Subcutaneous abdominal adipose tissue (tissue), 5 donors: ENCODE measurements around the gene IKZF2.

Experiments
- H3K27ac ChIP-seq: one replicate; pipeline ENCODE4 v1.7.0; 2013; ENCODE audit warnings: low read depth, mild to moderate bottlenecking, inconsistent platforms, low read length, moderate library complexity
- H3K27me3 ChIP-seq, 5 donors: one replicate each; pipeline ENCODE4 v1.7.0; 2013; ENCODE audit warnings: low read length in 5 of 5, inconsistent platforms in 1 of 5; ENCODE audit not compliant: control insufficient read depth in 5 of 5, insufficient read depth in 4 of 5
- H3K36me3 ChIP-seq, 5 donors: one replicate each; pipeline ENCODE4 v1.7.0; 2013; ENCODE audit warnings: low read length in 5 of 5; ENCODE audit not compliant: control insufficient read depth in 5 of 5, insufficient read depth in 5 of 5
- H3K4me1 ChIP-seq, 5 donors: one replicate each; pipeline ENCODE4 v1.7.0; 2013; ENCODE audit warnings: low read length in 5 of 5, mild to moderate bottlenecking in 3 of 5, moderate library complexity in 1 of 5; ENCODE audit not compliant: control insufficient read depth in 5 of 5, insufficient read depth in 5 of 5
- H3K4me3 ChIP-seq, 5 donors: one replicate each; pipeline ENCODE4 v1.7.0; 2013; ENCODE audit warnings: low read length in 5 of 5, low read depth in 1 of 5
- H3K9ac ChIP-seq, 5 donors: one replicate each; pipeline ENCODE4 v1.7.0; 2013; ENCODE audit warnings: low read length in 5 of 5, mild to moderate bottlenecking in 4 of 5, moderate library complexity in 3 of 5
- H3K9me3 ChIP-seq, 5 donors: one replicate each; pipeline ENCODE4 v1.7.0; 2013; ENCODE audit warnings: low read length in 5 of 5; ENCODE audit not compliant: control insufficient read depth in 5 of 5
- donor health status: healthy.
- donor health status: healthy.
- donor health status: healthy.
- donor health status: healthy.
- donor health status: healthy.

IKZF2 gene

DNA sequence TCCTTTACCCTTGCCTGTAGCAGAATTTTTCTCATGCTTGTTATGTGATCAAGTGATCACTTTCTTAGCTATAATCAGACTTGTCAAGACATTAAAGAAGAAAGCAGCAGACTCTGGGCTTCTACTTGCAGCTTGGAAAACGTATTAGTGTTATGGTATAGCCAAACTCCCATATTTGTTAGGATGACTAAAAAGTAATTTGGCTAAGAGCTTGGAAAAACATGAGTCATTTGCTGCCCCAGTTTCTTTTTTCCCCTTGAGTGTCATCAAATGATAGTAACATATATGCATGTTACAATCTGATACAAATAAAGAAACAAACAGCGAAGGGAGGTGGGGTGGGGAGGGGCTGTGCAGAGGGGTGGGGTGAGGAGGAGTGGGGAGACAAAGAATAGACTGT, 155.5 kb downstream of the IKZF2 start:
- no peaks in the 10 kb centered on the region for H3K9me3 ChIP-seq

DNA sequence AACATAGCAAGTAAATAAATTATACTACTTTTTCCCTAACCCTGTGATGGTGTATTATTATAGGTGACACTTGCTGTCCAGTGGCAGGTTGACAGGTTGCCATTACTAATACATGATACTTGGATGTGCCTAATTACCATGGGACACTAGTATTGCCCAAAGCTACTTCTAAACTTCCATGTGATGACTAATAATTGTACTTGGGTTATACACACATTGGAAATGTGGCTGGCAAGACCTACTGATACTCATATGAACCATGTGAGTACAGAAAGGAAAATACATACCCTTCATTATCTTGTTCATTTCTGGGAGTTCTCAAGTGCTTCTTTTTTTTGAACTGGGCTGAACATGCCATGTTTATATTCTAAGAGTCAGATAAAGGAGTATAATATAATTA, 156.4 kb downstream of the IKZF2 start:
- H3K9me3 ChIP-seq, result no peaks in the 10 kb centered on the region
- no peak overlapping the region for H3K4me3 ChIP-seq

More for the DNA sequence above, 155.5 kb downstream of the IKZF2 start:
- Histone ChIP-seq H3K4me1 (peaks cover 0 to 2% (median 0%) of the 10 kb centered on the region in 5 donors), H3K9ac (no peak overlapping the region), H3K4me3 (no peak overlapping the region), H3K27ac (no peak overlapping the region), H3K36me3 (no peaks in the 10 kb centered on the region), H3K27me3 (no peaks in the 10 kb centered on the region)

DNA sequence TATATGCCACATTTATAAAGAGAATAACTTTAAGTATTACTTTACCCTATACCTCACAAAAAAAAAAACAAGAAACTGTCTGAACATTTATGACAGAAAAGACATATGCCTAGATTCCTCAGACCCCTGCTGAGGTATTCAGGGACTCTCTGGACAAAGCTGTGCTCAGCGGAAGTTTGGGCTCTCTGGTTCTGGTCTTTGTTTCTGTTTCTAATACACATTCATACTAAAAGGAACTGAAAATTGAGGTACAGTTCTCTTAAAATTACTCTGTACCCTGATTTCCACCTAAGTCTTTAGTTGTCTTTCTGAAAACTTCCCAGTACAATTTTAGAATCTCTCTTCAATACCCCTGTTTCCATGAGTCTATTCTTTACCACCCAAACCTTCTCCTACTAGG, 160.3 kb downstream of the IKZF2 start:
- Histone ChIP-seq H3K9ac (no peak overlapping the region), H3K4me3 (no peak overlapping the region), H3K27me3 (no peaks in the 10 kb centered on the region), H3K36me3 (peaks cover 0 to 4% (median 0%) of the 10 kb centered on the region in 5 donors), H3K4me1 (no peaks in the 10 kb centered on the region), H3K27ac (no peak overlapping the region), H3K9me3 (no peaks in the 10 kb centered on the region)

More for the DNA sequence above, 156.4 kb downstream of the IKZF2 start:
- Histone ChIP-seq H3K36me3 (no peaks in the 10 kb centered on the region), H3K4me1 (no peaks in the 10 kb centered on the region), H3K9ac (no peak overlapping the region), H3K27me3 (no peaks in the 10 kb centered on the region), H3K27ac (no peak overlapping the region)

DNA sequence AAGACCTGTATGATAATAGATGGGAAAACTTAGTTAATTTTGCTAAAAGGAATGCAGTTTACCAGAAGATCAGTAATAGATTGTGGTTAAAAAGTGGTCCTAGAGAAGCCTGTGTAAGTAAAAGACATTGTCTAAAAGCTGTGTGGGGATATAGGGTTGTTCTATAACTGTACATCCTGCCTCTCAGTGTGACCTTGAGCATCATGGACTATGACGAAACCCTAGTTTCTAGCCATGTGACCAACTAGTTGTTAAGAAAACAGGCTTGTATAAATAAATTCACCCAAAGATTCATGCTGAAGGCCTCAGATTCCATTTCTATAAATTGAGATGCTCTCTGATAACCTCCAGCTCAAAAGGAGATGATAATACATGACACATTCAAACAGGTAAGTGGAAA, 160.7 kb downstream of the IKZF2 start:
- H3K9me3 ChIP-seq, result no peaks in the 10 kb centered on the region
- H3K4me3 ChIP-seq, result no peak overlapping the region
- no peaks in the 10 kb centered on the region for H3K4me1 ChIP-seq
- H3K27ac ChIP-seq, result no peak overlapping the region
- peaks cover 0 to 4% (median 0%) of the 10 kb centered on the region in 5 donors for H3K36me3 ChIP-seq
- no peak overlapping the region for H3K9ac ChIP-seq
- no peaks in the 10 kb centered on the region for H3K27me3 ChIP-seq

DNA sequence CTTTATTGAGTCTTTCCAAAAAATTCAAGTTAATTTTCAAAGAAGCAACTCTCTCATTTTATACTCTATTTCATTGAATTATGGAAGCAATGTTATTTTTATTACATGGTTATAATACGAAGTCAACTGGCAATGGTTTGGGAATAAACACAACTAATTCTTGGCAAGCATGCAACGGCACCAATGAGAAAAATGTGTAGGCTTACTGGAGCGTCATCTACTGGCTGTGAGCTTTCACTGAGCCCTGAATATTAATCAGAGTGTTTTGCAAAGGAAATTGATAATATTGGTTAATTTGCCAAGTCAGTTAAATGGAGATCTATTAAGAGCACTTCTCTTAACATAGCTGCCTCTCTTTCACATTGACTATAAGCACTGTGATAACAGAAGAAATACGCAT, 163.9 kb downstream of the IKZF2 start:
- Histone ChIP-seq H3K4me3 (no peak overlapping the region), H3K27ac (no peak overlapping the region), H3K27me3 (no peaks in the 10 kb centered on the region), H3K9ac (no peak overlapping the region), H3K36me3 (peaks cover 0 to 4% (median 0%) of the 10 kb centered on the region in 5 donors), H3K4me1 (peaks cover 0 to 13% (median 6%) of the 10 kb centered on the region in 5 donors), H3K9me3 (no peaks in the 10 kb centered on the region)

DNA sequence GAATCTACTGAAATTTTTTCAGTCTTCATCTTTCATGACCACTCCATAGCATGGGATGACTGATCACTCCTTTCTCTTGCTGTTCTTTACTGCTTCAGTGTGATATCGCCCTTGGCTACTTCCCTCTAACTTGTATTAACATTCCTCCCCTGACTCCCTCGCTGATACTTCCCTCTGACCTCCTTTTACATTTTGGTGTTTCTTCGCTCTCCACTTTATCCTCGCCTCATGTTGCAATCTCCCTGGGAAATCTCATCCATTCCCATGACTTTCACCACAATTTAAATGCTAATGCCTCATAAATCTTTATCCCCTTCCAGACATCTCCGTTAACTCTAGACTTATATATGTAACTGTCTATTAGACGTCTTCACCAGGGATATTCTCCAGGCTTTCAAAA, 167.3 kb downstream of the IKZF2 start:
- Histone ChIP-seq H3K4me3 (no peak overlapping the region), H3K27ac (no peak overlapping the region), H3K9me3 (no peaks in the 10 kb centered on the region), H3K27me3 (no peaks in the 10 kb centered on the region), H3K4me1 (peaks cover 0 to 13% (median 6%) of the 10 kb centered on the region in 5 donors), H3K36me3 (peaks cover 0 to 4% (median 0%) of the 10 kb centered on the region in 5 donors), H3K9ac (no peak overlapping the region)

DNA sequence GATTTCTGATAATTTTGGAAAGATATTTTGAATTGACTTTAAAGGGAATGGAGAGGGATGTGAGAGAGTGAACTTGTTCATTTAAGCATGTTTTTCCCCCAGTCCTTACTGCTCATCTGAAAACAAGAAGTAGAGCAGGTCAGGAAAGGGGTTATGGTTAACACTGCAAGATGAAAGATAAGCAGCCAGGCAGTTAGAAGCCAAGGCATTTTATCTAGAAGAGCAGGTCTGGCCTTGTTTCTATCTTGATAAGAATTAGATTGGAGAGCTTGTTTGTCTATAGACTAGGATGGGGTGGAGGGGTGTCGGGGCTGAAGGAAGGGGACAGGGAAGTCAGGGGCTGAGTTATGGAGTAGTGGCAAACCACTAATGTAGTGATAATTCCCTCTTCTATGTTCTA, 171.6 kb downstream of the IKZF2 start:
- H3K4me1 ChIP-seq, result peaks cover 0 to 9% (median 6%) of the 10 kb centered on the region in 5 donors
- no peaks in the 10 kb centered on the region for H3K36me3 ChIP-seq
- no peaks in the 10 kb centered on the region for H3K27me3 ChIP-seq
- H3K27ac ChIP-seq, result no peak overlapping the region
- no peaks in the 10 kb centered on the region for H3K9me3 ChIP-seq
- no peak overlapping the region for H3K9ac ChIP-seq
- H3K4me3 ChIP-seq, result no peak overlapping the region

DNA sequence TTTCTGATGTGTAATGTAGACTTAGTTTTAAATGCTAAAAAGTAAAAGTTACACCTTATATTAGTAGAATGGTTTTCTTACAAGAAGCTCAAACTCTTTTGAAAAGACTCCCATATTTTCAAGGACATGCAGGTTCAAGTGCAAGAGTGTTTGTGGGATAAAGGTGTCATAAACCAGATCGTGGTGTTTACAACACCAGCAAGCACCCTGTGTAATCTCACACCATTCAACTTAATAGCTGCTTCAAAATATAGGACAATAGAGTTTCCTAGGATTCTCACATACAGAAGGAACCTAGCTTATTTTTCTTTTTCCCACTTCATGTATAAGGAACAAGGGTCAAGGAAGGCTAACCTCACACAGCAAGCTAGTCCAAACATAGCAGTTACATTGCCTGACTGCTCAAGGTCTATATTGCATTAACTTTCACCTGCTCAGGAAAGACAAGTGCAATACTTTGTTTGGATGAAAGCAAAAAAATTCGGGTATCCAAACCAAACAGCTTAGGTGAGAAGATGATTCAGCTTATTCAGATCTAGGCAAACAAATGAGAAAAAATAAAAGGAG, 172.3 kb downstream of the IKZF2 start:
- H3K27ac ChIP-seq, result no peak overlapping the region
- H3K36me3 ChIP-seq, result no peaks in the 10 kb centered on the region
- peaks cover 0 to 4% (median 2%) of the 10 kb centered on the region in 5 donors for H3K4me1 ChIP-seq
- no peaks in the 10 kb centered on the region for H3K27me3 ChIP-seq
- H3K9ac ChIP-seq, result no peak overlapping the region
- H3K4me3 ChIP-seq, result no peak overlapping the region
- H3K9me3 ChIP-seq, result no peaks in the 10 kb centered on the region

DNA sequence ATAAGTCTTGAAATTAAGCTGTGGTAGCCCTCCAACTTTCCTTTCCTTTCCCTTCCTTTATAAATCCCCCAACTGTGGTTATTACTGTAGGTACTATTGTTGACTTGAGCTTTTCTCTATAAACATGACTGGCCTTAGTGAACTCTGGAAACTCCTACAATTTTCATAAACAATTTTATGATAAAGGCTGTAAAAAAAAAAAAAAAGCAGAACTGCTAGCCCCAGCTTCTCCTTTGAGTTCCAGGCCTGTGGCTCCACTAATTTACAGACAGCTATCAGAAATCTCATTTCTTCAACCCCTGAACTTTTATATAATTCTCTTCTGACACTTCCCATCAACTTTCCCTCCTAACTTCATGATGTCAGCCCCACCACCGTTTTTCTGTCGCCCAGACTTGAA, 174.3 kb downstream of the IKZF2 start:
- Histone ChIP-seq H3K27ac (no peak overlapping the region), H3K27me3 (no peaks in the 10 kb centered on the region), H3K4me3 (no peak overlapping the region), H3K9ac (no peak overlapping the region), H3K9me3 (no peaks in the 10 kb centered on the region), H3K4me1 (no peaks in the 10 kb centered on the region), H3K36me3 (no peaks in the 10 kb centered on the region)

DNA sequence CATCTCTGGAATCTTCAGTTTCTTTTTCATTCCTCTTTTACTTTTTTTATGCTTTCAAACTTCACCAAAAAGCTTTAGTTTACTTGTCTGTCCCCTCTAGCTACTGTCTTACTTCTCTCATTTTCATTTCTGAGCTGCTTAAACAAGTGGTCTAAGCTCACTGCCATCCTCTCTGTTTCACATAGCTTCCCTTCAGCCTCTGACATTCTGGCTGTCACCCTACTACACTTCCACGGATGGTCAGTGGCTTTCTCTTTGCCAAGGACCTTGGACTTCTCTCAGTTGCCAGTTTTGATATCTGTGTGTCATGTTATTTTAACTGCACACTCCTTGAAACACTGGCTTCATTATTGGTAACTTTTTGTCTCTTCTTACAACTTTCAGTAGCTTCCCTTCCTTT, 176.1 kb downstream of the IKZF2 start:
- H3K36me3 ChIP-seq, result no peaks in the 10 kb centered on the region
- no peak overlapping the region for H3K27ac ChIP-seq
- H3K4me1 ChIP-seq, result peaks cover 0 to 1% (median 0%) of the 10 kb centered on the region in 5 donors
- H3K9ac ChIP-seq, result no peak overlapping the region
- H3K27me3 ChIP-seq, result no peaks in the 10 kb centered on the region
- H3K4me3 ChIP-seq, result no peak overlapping the region
- H3K9me3 ChIP-seq, result no peaks in the 10 kb centered on the region
